HG03571 (cell line): ENCODE data around the gene TEAD2.

Experiments used
- ATAC-seq: cut with Tn5 transposase; IDR thresholded peaks from one replicate; pipeline ENCODE4 v1.9.1; 2021; ENCODE audit not compliant: unreplicated experiment

Gene TEAD2

GRCh38 chr19:49294401-49294800 is 67.8 kb downstream of the TEAD2 start:
- no peak for ATAC-seq
